PFSK-1 (cell line): Measurements from ENCODE around the gene NPVF.

Experiments used
- FOXP2 ChIP-seq: optimal IDR thresholded peaks from 2 replicates; pipeline ENCODE3; 2011; ENCODE audit warnings: borderline replicate concordance, control low read depth, inconsistent platforms; ENCODE audit not compliant: insufficient read depth; ENCODE audit errors: extremely low read length, extremely low read depth
- POLR2AphosphoS5 ChIP-seq: IDR thresholded peaks from 2 replicates; pipeline ENCODE4 v1.6.1; 2012; ENCODE audit warnings: low read depth, mild to moderate bottlenecking, control low read depth, low read length, moderate library complexity
- REST ChIP-seq, 2 experiments: IDR thresholded peaks; 2 replicates each; pipeline versions ENCODE4 v1.6.1 to v1.8.0; 2011 to 2012; ENCODE audit warnings: low read depth in 2 of 2, low read length in 2 of 2, control low read depth in 1 of 2, inconsistent platforms in 1 of 2, mild to moderate bottlenecking in 1 of 2, moderate library complexity in 1 of 2; ENCODE audit not compliant: insufficient read depth in 1 of 2
- SIN3A ChIP-seq: IDR thresholded peaks from 2 replicates; pipeline ENCODE4 v1.6.1; 2012; ENCODE audit warnings: mild to moderate bottlenecking, low read length, moderate library complexity, borderline replicate concordance; ENCODE audit not compliant: insufficient read depth
- TAF1 ChIP-seq: IDR thresholded peaks from 2 replicates; pipeline ENCODE4 v1.6.1; 2012; ENCODE audit warnings: low read length, control low read depth, borderline replicate concordance; ENCODE audit not compliant: insufficient read depth

- no peak for TF ChIP-seq POLR2AphosphoS5
- no peak for TF ChIP-seq FOXP2
- TF ChIP-seq SIN3A = no peak
- no peak for TF ChIP-seq REST (IDR thresholded peaks at IDR 0.05; ENCODE audit: insufficient read depth in 1 of 2, low read depth in 2 of 2, low read length in 2 of 2)
- no peak for TF ChIP-seq TAF1
These were observed 5.6 kb downstream of the NPVF start for GRCh38 chr7:25222666-25223065.
